Left lobe of liver (tissue), 2 donors: ENCODE measurements around the gene SLC22A3. TPM values are rescaled to one million over a fixed set of nuclear protein-coding genes. Genes with fewer than 3 reads are reported as not detected.
"Not testable (repeated sequence)": the region's sequence is repeated elsewhere in the genome, so short reads cannot be mapped to it uniquely, and the experiment has no call there.

Experiments used
- ATAC-seq: fragments of 200-7000 bp; cut with Tn5 transposase; one replicate; pipeline ENCODE4 v1.9.1; 2020; ENCODE audit warnings: mild to moderate bottlenecking, moderate library complexity
- DNase-seq: peaks from one replicate; pipeline ENCODE4 v3.0.0-alpha.2; 2020; ENCODE audit warnings: low spot score
- total RNA-seq: library from RNA; stranded (reverse); gene quantifications from one replicate; pipeline ENCODE4 v1.2.1, GENCODE V29; 2021
- donor health status: DM: no; HTN: no; CAD: no; lungs with moderate emphysema.
- donor health status: DM: no; HTN: yes; CAD: no.

SLC22A3 gene
- total RNA-seq, 1 donor from 2014 or later: 34.5 TPM

DNA sequence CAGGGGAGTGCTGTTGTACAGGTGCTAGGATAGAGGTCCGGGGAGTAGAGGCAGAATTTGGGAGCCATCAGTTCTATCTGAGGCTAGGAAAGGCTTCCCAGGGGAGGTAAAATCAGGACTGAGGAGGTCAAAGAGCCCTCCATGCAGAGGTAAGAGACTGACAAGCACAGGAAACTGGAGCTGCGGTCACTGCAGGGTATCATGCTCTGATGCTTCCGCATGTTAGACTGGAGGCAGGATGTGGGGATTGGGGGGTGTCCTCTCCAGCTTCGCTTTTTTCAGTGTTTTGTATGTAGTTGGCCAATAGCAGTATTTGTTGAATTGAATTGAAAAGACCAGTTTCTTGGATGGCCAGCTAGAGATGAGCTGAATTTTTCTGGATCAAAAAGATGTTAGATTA, 87.8 kb downstream of the SLC22A3 start:
- DNase-seq (no peak), ATAC-seq (no peak)

DNA sequence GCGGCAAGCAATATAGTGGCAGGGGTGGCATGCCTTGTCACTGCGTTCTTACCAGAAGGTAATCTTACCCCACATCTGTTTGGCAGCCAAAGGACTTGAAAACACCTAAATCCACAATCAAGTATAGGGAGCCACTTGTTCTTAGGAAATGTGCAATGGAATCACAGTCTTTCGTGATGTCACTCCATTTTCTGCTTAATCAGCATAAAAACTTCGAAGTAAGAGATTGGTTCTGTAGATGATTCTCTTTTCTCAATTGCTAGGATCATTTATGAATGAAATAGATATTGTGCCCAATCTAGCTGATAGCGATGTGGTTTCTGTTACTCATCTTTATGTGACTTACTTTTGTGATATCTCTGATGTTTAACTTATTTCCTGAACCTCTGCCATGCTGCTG, 89.0 kb downstream of the SLC22A3 start:
- DNase-seq: no peak
- ATAC-seq: no peak

DNA sequence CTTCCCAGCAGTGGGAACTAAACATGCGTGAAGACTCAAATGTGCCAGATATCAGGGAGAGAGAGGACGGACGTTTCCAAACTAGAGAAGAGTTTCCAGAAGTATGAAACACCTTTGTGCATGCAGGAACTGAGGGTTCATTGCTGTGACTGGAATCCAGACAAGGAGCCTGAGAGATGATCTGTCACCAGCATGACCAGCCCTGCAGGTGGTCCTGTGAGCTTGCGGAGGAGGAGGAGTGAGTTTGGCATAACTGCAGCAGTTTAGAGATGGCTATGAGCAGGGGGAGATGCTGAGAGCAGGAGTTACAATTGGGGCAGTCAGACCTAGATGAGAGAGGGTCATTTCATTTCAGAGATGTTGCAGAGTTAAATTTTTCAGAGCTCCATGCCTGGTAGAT, 89.6 kb downstream of the SLC22A3 start:
- no peak for DNase-seq
- no peak for ATAC-seq

DNA sequence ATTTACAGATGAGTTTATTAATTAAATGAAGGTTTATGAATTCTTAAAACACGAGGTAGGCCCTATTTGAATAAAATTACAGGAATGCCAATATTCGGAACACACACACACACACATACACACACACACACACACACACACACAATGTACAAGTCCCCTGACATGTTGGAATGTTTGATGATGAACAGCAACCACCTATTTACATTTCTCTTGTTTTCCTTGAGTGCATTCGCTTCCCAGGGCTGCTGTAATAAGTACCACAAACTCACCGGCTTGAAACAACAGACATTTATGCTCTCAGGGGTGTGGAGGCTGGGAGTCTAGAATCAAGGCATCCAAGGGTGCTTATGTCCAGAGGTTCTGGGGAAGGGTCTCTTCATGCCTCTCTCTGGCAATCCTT, 90.3 kb downstream of the SLC22A3 start:
- DNase-seq: no peak

DNA sequence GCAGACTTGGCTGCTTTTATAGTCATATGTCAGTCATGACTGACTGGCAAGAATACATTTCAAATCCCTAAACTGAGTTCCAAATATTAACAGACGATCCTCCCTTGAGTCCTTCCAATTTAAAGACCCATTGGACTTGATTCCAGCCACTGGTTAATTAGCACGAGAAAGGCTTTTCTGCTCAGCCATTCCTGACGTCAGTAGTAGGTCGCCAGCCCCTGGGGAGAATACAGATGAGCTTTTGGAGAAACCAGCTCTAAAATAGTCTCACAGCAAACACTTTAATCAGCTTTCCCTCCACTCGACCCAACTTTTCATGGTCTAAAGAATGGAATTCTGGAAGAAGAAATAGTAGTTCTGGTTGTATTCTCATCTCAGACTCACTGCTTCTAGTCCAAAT, 91.6 kb downstream of the SLC22A3 start:
- no peak for ATAC-seq
- DNase-seq: no peak

More for the DNA sequence above, 90.3 kb downstream of the SLC22A3 start:
- ATAC-seq: no peak

DNA sequence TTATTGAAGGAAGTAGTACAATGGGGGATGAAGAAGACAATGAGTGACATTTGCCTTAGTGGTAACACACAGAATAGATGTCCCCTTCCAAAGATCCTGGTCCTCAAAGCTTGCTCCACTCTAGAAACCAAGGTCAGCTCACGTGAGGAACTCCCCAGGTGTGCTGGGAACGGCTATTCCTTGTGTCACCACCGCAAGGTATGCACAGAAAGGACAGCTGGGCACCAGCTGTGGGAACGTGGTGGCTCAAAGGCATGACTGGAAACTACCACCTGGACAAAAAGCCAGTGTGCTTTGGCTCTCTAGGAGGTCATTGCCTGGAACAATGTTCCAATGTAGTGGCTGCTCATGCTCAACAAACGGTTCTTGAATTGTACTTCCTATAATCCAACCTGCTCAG, 94.0 kb downstream of the SLC22A3 start:
- ATAC-seq: no peak
- DNase-seq: no peak

DNA sequence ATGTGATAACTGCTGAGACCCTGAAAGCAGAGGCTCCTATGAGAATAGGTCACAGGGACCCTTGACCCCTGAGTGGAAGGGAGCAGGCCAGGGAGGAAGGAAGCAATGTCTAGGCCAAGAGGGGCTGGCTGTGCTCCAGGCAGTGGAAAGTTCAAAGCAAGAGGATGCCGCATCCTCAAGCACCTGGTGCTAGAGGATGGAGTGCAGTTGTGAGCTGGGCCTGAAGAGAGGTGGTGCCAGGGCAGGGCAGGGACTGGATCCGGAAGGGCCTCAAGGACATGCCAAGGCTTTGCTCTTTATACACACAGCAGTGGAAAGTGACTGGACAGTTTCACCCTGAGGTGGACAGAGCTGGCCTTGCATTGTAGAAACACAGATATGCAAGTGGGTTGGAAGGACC, 97.0 kb downstream of the SLC22A3 start:
- ATAC-seq (peak; percentile 30), DNase-seq (no peak)

DNA sequence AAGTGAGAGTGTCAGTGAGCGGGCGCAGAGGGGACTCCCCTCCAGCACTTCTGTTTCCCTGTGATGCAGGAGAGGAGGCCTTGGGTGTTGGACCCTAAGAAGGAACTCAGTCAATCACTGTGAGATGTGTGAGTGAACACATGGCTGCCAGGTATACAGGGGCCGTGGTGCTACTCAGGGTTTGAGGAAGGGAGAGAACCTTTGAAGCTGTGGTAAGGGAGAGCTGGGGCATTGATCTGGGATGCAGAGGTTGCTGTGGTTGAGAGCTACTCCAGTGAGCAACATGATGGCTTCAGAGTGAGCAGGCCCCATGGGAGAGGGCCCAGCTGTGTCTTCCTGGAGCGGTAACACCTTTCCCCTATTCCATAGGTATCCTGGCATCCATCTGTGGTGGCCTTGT, 99.2 kb downstream of the SLC22A3 start:
- DNase-seq (no peak), ATAC-seq (peak; percentile 14)

DNA sequence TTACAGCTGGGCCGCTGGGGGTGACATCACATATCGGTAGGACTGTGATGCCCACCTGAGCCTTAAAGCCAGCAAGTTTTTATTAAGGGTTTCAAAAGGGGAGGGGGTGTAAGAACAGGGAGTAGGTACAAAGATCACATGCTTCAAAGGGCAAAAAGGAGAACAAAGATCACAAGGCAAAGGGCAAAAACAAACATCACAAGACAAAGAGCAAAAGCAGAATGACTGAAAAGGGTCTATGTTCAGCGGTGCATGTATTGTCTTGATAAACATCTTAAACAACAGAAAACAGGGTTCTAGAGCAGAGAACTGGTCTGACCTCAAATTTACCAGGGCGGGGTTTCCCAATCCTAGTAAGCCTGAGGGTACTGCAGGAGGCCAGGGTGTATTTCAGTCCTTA, 101.6 kb downstream of the SLC22A3 start:
- DNase-seq, ATAC-seq: not testable (repeated sequence)

DNA sequence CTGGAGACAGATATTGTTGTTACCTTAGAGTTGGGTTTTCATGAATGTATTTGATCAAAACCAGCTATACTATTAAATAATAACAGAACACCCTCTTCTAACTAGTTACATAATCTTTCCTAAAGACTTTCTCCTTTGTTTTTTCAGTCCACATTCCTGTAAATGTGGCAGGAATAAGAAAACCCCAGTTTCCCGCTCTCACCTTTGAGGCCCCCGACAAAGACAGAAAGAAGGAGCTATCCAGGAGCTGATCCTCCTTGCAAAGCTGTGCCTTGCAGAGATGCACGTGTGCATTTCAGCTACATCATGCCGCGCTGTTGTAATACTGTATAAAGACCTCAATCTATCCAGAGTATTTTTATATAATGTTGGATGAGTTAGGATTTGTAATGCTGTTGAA, 102.7 kb downstream of the SLC22A3 start:
- DNase-seq (no peak), ATAC-seq (no peak)

DNA sequence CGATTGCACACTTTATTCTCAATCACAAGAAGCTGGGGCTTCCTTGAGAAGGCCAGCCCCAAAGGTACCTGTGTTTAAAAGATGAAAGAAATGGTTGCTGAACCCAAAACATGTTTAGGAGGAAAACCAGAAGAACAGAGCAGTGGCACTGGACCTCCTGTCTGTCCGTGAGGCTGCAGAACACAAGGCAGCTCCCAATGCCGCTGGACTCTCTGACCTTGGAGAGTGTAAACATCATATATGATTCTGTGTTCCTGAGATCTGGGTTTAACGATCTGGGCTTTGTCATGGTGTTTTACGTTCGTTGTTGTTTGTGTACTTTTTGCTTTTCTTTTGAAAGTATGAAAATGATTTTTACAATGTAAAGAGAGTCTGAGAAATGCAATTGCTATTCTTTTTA, 106.1 kb downstream of the SLC22A3 start:
- no peak for ATAC-seq
- no peak for DNase-seq

DNA sequence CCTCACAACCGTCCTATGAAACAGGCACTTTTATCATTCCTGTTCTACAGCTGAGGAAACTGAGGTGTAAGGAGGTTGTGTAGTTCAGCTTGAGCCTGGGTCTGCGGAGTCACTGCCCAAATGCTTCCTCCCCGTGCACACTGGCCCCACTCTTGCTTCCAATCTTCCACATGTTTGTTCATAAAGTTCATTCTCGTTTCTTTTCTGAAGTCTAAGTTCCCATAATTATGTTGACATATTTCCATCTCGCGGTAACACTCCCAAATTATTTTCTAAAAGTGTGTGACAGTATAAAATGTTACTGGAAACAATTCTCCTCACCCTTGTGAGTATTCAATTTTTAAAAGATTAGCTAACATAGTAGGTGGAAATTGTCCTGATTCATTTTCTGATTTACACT, 106.9 kb downstream of the SLC22A3 start:
- DNase-seq: no peak
- ATAC-seq: no peak

DNA sequence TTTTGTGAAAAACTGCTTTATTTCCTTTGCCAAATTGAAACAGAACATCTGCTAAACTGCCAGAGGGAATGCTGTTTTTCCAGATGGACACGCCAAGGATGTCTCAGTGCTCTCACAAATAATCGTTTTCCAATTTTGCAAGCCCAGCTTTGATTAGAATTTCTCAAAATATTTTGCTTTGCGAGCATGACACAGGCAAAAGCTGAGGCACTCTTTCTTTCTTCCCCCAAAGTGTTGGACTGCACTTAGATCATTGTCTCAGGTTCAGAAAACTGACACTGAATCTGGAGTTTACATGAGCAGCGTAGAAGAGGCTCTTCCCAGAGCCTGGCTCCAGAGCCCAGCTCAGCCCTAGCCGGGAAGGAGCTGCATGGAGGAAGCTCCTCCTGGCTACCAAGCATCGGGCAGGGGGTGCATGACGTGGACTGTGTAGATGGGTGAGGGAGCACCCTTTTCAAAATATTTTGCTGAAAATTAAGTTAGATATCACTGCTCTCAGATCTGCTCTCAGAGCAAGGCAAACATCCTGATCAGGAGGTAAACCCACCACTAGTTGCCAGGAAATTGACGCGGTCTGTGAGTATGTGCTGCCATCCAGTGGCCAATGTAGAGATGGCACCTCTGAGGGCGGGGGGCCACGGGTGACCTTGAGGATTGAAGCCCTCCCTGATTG, 107.5 kb downstream of the SLC22A3 start:
- DNase-seq: peak; percentile 65
- ATAC-seq: peak; percentile 92

DNA sequence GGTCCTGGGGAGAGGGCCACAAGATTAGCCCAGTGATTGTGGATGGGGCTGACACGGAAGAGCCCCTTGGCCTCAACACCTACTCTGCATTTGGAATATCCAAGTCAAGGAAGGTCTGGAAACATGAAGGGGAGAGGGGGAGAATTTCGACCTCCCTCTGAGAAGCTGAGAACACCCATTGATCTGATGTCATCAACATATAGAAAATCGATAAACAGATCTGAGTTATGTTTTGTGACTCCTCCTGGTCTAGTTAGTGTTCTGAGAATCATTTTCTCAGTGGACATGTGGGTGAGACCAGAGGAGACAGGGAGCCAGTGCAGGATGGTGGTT, 108.0 kb downstream of the SLC22A3 start:
- ATAC-seq (no peak), DNase-seq (no peak)

DNA sequence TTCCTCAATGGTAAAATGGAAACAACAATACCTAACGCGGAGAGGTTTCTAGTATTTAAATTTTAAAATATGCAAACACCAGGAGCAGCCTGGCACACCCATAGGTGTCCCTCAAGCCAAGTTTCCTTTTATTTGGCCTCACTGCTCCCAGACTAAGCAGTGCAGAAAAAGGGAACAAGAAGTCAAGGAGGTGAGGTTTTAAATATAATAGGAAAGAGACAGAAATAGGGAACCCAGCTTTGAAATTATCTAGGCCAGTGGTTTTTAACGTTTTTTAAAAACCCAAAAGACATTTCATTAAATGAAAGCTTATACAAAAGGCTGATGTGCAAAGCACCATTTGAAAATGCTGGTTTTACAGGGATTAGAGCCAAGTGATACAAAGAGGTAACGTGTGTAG, 109.6 kb downstream of the SLC22A3 start:
- no peak for ATAC-seq
- DNase-seq: no peak

DNA sequence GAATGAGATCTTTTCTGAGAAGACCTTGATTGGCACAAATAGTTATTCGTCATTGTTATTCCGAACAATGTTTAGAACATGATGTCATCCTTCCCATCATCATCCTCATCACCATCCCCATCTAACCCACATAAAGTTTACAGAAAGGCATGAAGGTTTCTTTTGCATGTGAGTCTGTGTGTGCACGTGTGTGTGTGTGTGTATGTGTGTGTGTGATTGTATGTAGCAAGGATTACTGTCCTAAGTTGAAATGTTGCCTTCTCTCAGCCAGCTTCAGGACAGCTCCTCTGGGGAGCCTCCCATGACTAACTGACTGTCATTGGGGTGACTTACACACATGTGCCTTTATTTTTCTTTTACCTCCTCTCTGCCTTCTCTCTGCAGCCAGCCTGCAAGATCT, 113.5 kb downstream of the SLC22A3 start:
- no peak for DNase-seq
- no peak for ATAC-seq

DNA sequence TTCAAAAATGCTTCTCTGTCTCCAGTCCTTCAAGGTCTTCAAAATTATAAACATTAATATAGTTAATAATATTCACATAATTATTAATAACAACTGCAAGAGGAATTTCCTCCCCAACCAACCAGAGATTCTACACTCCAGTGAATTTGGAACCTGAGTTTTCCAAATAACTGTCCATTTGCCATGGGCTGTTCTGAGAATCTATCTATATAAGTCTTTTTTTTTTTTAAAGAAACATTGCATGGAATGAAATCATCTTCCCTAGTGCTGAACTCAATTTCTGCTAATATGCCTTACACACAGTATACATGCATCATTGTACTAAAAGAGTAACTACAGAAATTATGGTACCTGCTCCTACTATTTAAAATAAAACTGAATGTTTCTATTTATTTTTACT, 113.9 kb downstream of the SLC22A3 start:
- DNase-seq: no peak
- ATAC-seq: no peak

DNA sequence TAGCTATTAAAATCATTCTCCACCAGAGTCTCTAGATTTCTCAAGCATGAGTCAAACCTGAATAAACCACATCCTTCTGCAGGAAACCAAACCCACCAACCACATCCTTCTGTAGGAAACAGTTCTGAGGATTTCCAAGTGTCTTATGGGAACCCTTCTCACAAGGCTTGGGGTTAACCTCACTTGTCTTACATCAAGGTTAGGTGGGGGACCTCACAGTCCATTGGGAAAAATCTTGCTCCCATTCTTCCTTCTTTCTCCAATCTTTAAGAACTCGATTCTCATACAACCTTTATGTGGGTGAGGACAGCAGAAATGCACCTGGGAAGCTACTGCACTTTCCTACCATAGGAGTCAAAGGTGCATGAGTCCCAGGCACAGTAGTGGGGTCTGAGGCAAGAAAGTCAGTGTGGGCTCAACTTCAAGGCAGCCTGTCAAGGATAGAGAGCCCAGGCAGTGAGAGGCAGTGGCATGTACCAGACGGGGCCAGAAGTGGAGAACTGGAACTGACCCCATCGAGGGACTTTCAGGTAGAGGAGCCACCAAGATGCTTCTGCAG, 114.5 kb downstream of the SLC22A3 start:
- DNase-seq (no peak), ATAC-seq (no peak)

DNA sequence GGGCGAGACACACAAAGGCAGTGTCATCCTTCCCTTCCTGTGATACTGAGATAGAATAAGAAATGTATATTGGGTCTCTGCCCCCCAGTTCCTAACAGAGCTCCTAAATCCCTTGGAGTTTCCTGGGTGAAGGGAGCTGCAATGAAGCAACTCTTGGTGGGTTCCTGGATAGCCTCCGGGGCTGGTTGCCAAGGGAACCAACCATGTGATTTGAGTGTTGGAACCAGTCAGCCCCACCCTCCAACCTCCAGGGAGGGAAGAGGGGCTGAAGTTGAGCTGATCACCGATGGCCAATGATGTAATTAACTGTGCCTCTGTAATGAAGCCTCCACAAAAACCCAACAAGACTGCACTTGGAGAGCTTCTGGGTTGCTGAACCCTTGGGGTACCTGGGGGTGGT, 116.6 kb downstream of the SLC22A3 start:
- ATAC-seq: no peak
- no peak for DNase-seq

DNA sequence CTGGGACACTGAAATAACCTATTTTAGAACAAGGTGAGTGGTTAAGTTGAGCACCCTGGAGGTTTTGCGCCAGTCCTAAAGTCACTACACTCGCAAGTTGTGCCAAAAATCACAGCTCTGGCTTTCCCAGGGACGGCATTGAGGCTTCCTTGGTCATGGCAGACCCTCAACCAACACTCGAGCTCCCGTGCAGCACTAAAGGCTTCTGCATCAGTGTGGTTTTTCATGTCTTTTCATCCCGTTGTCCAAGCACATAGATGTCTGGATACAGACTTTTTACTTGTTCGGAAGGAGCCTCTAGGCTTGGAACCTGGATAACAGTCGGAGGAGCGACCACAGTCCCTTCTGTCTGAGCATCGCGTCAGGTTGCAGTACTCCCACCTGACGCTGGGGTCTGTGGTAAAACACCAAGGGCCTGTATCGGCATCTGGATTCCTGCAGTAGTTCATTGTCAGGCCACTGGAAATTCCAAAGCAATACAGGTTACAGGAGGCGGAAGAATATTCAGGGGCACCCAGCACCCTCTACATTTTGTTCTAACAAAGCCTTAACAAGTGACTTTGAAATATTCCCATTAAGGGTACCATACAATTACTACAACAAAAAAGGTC, 119.2 kb downstream of the SLC22A3 start:
- DNase-seq, ATAC-seq: not testable (repeated sequence)

DNA sequence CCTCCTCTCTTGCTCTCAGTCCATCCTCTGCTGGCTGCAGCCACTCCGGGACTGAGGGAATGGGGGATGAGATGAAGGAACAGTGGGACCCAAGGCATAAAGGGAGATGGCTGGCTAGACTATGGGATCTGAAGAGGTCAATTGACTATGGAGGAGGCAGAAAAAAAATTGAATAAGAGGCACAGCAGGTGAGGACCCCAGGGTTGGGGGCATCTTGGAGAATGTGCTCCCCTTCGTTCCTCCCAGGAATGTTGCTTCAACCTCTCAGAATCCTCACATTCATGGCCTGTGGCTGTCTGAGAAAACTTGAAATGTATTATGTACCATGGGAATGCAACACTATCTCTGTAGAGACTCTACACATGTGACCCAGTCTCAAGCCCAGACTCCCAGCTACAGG, 121.0 kb downstream of the SLC22A3 start:
- ATAC-seq: peak; percentile 21
- no peak for DNase-seq

DNA sequence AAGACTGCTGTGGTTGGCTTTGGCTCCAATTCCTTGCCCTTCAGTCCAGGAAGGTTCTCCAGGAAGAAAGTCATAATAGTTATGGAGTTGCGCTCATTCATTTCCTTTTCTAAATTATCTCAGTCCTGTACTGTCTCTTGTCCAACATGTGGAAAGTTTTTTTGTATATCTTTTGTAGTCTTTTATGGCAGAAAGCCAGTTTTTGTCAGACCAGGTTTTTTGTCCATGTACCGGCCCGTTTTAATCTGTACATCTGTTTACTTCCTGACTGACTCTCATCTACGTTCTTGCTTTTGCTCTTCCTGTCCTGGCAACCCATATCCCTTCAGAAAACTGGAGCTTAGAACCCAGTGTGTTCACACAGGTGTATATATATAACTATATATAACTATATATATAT, 127.9 kb downstream of the SLC22A3 start:
- ATAC-seq, DNase-seq: not testable (repeated sequence)

DNA sequence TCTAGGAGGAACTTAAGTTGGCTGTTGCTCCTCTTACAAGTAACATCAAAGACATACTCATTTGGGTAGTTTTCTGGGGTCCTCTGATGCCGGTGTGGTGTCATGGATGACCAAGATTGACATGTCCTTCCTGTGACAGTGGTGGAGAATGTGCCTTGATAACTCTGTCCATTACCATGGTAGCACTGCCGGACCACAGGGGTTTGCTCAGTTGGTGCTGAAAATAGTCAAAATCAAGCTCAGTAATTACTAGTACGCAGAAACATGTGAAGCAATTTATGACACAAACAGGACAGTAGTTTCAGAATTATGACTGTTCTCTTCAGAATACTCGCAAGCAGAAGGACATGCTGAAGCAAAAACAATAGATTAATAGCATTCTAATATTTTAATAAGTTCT, 128.9 kb downstream of the SLC22A3 start:
- not testable (repeated sequence) for ATAC-seq, DNase-seq
